ENCODE results near the gene HCCS. TPM values are rescaled to one million over a fixed set of nuclear protein-coding genes. Genes with fewer than 3 reads are reported as not detected.

Gene HCCS
- total RNA-seq, 3 donors from 2014 or later (not counting 1 experiment from before 2014, with no cell fraction given): 6.4 to 9.0 (median 7.1) TPM

- TF ChIP-seq CTCF (IDR thresholded peaks at IDR 0.05): no peak
- Histone ChIP-seq H3K4me1 (ENCODE audit: control insufficient read depth, insufficient read depth, low read length) (peaks cover 14% of the 10 kb centered on the region), H3K27ac (ENCODE audit: low read length) (no peak overlapping the region), H3K36me3 (ENCODE audit: control insufficient read depth, insufficient read depth, low read length) (no peaks in the 10 kb centered on the region), H3K4me3 (ENCODE audit: low read length) (no peak overlapping the region), H3K9me3 (ENCODE audit: control insufficient read depth, insufficient read depth, low read length) (no peaks in the 10 kb centered on the region), H3K27me3 (ENCODE audit: control insufficient read depth, insufficient read depth, low read length) (no peaks in the 10 kb centered on the region)
- Mint-ChIP-seq H3K4me3 (no peak overlapping the region), H3K4me1 (peaks cover 1 to 13% of the 10 kb centered on the region in 2 donors), H3K36me3 (no peaks in the 10 kb centered on the region), H3K27ac (no peak overlapping the region), H3K9me3 (no peaks in the 10 kb centered on the region), H3K27me3 (ENCODE audit: low read depth in 2 of 2) (no peaks in the 10 kb centered on the region)
- intact Hi-C loops (cut with micrococcal nuclease): no loop called here
- DNase-seq (no peak), ATAC-seq (no peak)
- WGBS (ENCODE audit: insufficient coverage): 91% methylated on average over 3 of the region's 4 CpGs
Observed at GRCh38 chrX:11108253-11108941, 2.7 kb upstream of the HCCS start.

GRCh38 chrX:11109968-11110367, 1.2 kb upstream of the HCCS start:
- Histone ChIP-seq H3K4me3 (ENCODE audit: low read length) (no peak overlapping the region), H3K36me3 (ENCODE audit: control insufficient read depth, insufficient read depth, low read length) (peaks cover 4% of the 10 kb centered on the region), H3K27ac (ENCODE audit: low read length) (no peak overlapping the region), H3K9me3 (ENCODE audit: control insufficient read depth, insufficient read depth, low read length) (no peaks in the 10 kb centered on the region), H3K4me1 (ENCODE audit: control insufficient read depth, insufficient read depth, low read length) (peaks cover 14% of the 10 kb centered on the region), H3K27me3 (ENCODE audit: control insufficient read depth, insufficient read depth, low read length) (no peaks in the 10 kb centered on the region)
- 97% methylated on average over 2 of the region's 2 CpGs for WGBS (ENCODE audit: insufficient coverage)
- ATAC-seq (no peak), DNase-seq (no peak)
- no peaks in the 10 kb centered on the region for H3K9me3 Mint-ChIP-seq
- intact Hi-C loops (cut with micrococcal nuclease): no loop called here
- no peak for TF ChIP-seq CTCF (IDR thresholded peaks at IDR 0.05)
- no peak overlapping the region for H3K27ac Mint-ChIP-seq
- H3K4me1 Mint-ChIP-seq: peaks cover 5 to 23% of the 10 kb centered on the region in 2 donors
- H3K36me3 Mint-ChIP-seq: no peaks in the 10 kb centered on the region
- H3K4me3 Mint-ChIP-seq: no peak overlapping the region
- H3K27me3 Mint-ChIP-seq (ENCODE audit: low read depth in 2 of 2): no peaks in the 10 kb centered on the region

DNA sequence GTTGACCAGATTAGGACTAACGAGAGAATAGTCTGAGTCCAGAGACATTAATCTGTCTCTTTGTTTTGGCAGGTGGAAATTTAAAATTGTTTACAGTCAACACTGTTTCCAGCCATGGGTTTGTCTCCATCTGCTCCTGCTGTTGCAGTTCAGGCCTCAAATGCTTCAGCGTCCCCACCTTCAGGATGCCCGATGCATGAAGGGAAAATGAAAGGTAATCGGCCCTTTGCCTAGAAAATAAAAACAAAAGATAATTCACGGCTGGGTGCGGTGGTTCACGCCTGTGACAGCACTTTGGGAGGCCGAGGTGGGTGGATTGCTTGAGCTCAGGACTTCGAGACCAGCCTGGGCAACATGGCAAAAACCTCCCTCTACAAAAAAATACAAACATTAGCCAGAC, 815 bp downstream of the HCCS start:
- H3K4me1 Mint-ChIP-seq: peaks cover 5 to 23% of the 10 kb centered on the region in 2 donors
- Histone ChIP-seq H3K9me3 (ENCODE audit: control insufficient read depth, insufficient read depth, low read length) (no peaks in the 10 kb centered on the region), H3K36me3 (ENCODE audit: control insufficient read depth, insufficient read depth, low read length) (peaks cover 20% of the 10 kb centered on the region), H3K27ac (ENCODE audit: low read length) (peak overlapping the region; percentile 94), H3K4me3 (ENCODE audit: low read length) (peak overlapping the region; percentile 66), H3K27me3 (ENCODE audit: control insufficient read depth, insufficient read depth, low read length) (no peaks in the 10 kb centered on the region), H3K4me1 (ENCODE audit: control insufficient read depth, insufficient read depth, low read length) (peaks cover 14% of the 10 kb centered on the region)
- H3K27ac Mint-ChIP-seq: peak overlapping the region; percentile 84 to 97
- intact Hi-C loops (cut with micrococcal nuclease): loop anchor here (1.0 kb wide), 1 partner anchor 647 kb away; no protein-coding TSS in a partner anchor
- no peak for TF ChIP-seq CTCF (IDR thresholded peaks at IDR 0.05)
- DNase-seq (no peak), ATAC-seq (no peak)
- no peaks in the 10 kb centered on the region for H3K27me3 Mint-ChIP-seq (ENCODE audit: low read depth in 2 of 2)
- H3K36me3 Mint-ChIP-seq: no peaks in the 10 kb centered on the region
- no peaks in the 10 kb centered on the region for H3K9me3 Mint-ChIP-seq
- peak overlapping the region; percentile 89 for H3K4me3 Mint-ChIP-seq
- 34% methylated on average over 7 of the region's 9 CpGs for whole genome bisulfite sequencing (ENCODE audit: insufficient coverage)

DNA sequence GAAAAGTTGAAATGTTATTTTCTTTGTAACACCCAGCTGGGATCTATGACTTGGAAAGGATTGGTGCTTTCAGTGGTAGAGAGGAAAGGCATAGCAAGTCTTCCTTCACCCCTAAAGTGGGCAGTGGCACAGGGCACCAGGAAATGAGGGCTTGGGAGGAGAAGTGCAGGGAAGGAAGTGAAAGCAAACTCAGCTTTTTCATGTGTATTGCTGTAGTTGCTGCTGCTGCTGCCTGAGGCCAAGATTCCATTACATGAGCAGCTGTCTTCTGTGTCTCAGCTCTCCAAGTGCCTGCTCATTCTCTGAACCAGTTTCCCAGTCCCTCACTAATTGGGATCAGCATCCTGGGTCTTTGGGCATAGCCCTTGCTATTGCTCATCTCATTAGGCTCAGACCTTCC, 2.6 kb downstream of the HCCS start:
- TF ChIP-seq CTCF (IDR thresholded peaks at IDR 0.05): no peak
- peak overlapping the region; percentile 17 to 97 for H3K27ac Mint-ChIP-seq
- ATAC-seq (no peak), DNase-seq (no peak)
- H3K27me3 Mint-ChIP-seq (ENCODE audit: low read depth in 2 of 2): no peaks in the 10 kb centered on the region
- Histone ChIP-seq H3K4me1 (ENCODE audit: control insufficient read depth, insufficient read depth, low read length) (peaks cover 14% of the 10 kb centered on the region), H3K27me3 (ENCODE audit: control insufficient read depth, insufficient read depth, low read length) (no peaks in the 10 kb centered on the region), H3K27ac (ENCODE audit: low read length) (no peak overlapping the region), H3K36me3 (ENCODE audit: control insufficient read depth, insufficient read depth, low read length) (peaks cover 37% of the 10 kb centered on the region), H3K4me3 (ENCODE audit: low read length) (no peak overlapping the region), H3K9me3 (ENCODE audit: control insufficient read depth, insufficient read depth, low read length) (no peaks in the 10 kb centered on the region)
- no peak overlapping the region for H3K4me3 Mint-ChIP-seq
- intact Hi-C loops (cut with micrococcal nuclease): no loop called here
- peaks cover 5 to 23% of the 10 kb centered on the region in 2 donors for H3K4me1 Mint-ChIP-seq
- H3K36me3 Mint-ChIP-seq: no peaks in the 10 kb centered on the region
- no peaks in the 10 kb centered on the region for H3K9me3 Mint-ChIP-seq
